Adrenal gland (tissue), 5 donors: Measurements from ENCODE around the gene MNAT1.

Source experiments
- CTCF ChIP-seq, 6 experiments: fragments of 450-650 bp in 4 of 6; fragments of 200-600 bp in 2 of 6; sonication (generic) in 1 of 6; IDR thresholded peaks; 1 replicate in 5 of 6; 2 replicates in 1 of 6; pipeline versions ENCODE4 v1.5.1 to v1.8.0; 2016 to 2021; ENCODE audit warnings: antibody characterized with exemption in 6 of 6, mild to moderate bottlenecking in 2 of 6, moderate library complexity in 1 of 6
- POLR2A ChIP-seq, 2 donors: fragments of 450-650 bp; IDR thresholded peaks; one replicate each; pipeline ENCODE4 v1.6.1; 2017; ENCODE audit warnings: antibody characterized with exemption in 2 of 2, mild to moderate bottlenecking in 2 of 2, moderate library complexity in 1 of 2
- donor health status: DM: no; HTN: no; CAD: no.

GRCh38 chr14:60965402-60965801 lies 230.8 kb downstream of the MNAT1 start:
- TF ChIP-seq POLR2A (IDR thresholded peaks at IDR 0.05) (no peak), CTCF (IDR thresholded peaks at IDR 0.05) (no peak)
